Activated CD8-positive, alpha-beta T cell treated with anti-CD3 and anti-CD28 coated beads, Interleukin-2, amount 10 ng/mL, durations not matched to agents 7 days and 5 days (primary cell): ENCODE results near the gene PSME3. TPM values are rescaled to one million over a fixed set of nuclear protein-coding genes. Genes with fewer than 3 reads are reported as not detected.
"Not testable (repeated sequence)": the region's sequence is repeated elsewhere in the genome, so short reads cannot be mapped to it uniquely, and the experiment has no call there.

Source experiments
- ATAC-seq: fragments of 150-1000 bp; cut with Tn5 transposase; one replicate; pipeline ENCODE4 v1.10.0; 2021; ENCODE audit warnings: moderate library complexity
- CTCF ChIA-PET: fragments of 350-600 bp; sonication (Branson Sonifier 250); formaldehyde crosslinking; loops from one replicate; lab custom pipeline; 2021; ENCODE audit warnings: antibody characterized with exemption; lab: Charles Lee
- POLR2A ChIA-PET: fragments of 350-600 bp; sonication (Branson Sonifier 250); formaldehyde crosslinking; loops from one replicate; lab custom pipeline; 2021; ENCODE audit warnings: antibody characterized with exemption; lab: Charles Lee
- DNase-seq: peaks from one replicate; pipeline ENCODE4 v3.0.0-alpha.2; 2020
- H3K27ac Mint-ChIP-seq: one replicate; pipeline ENCODE4 v1.8.0; 2021; ENCODE audit warnings: mild to moderate bottlenecking, mixed read lengths
- H3K27me3 Mint-ChIP-seq: one replicate; pipeline ENCODE4 v1.8.0; 2021; ENCODE audit warnings: low read depth, mixed read lengths
- H3K36me3 Mint-ChIP-seq: one replicate; pipeline ENCODE4 v1.8.0; 2021; ENCODE audit warnings: low read depth, mixed read lengths
- H3K4me1 Mint-ChIP-seq: one replicate; pipeline ENCODE4 v1.8.0; 2021; ENCODE audit warnings: low read depth, mixed read lengths
- H3K4me3 Mint-ChIP-seq: one replicate; pipeline ENCODE4 v1.8.0; 2021; ENCODE audit warnings: mild to moderate bottlenecking, mixed read lengths
- H3K9me3 Mint-ChIP-seq: one replicate; pipeline ENCODE4 v1.8.0; 2022; ENCODE audit warnings: mixed read lengths; ENCODE audit not compliant: insufficient read depth
- total RNA-seq, 2 experiments: library from RNA; stranded (reverse); gene quantifications; one replicate each; pipeline ENCODE4 v1.2.3, GENCODE V29; 2021

Gene PSME3
- total RNA-seq, 2 experiments from 2014 or later: 141 to 145 TPM

GRCh38 chr17:42867694-42868261, 34.6 kb downstream of the PSME3 start:
- H3K27me3 Mint-ChIP-seq, POLR2A ChIA-PET, H3K27ac Mint-ChIP-seq, CTCF ChIA-PET, H3K4me1 Mint-ChIP-seq, H3K36me3 Mint-ChIP-seq, H3K4me3 Mint-ChIP-seq, H3K9me3 Mint-ChIP-seq, DNase-seq, ATAC-seq: not testable (repeated sequence)

GRCh38 chr17:42868338-42868737, 35.1 kb downstream of the PSME3 start:
- ATAC-seq (no peak), DNase-seq (no peak)
- Mint-ChIP-seq H3K36me3 (no peaks in the 10 kb centered on the region), H3K9me3 (no peaks in the 10 kb centered on the region), H3K4me3 (no peak overlapping the region), H3K27ac (no peak overlapping the region), H3K4me1 (no peaks in the 10 kb centered on the region), H3K27me3 (peaks cover 7% of the 10 kb centered on the region)
- POLR2A ChIA-PET: no interaction called here
- CTCF ChIA-PET: no interaction called here

- Mint-ChIP-seq H3K36me3 (no peaks in the 10 kb centered on the region), H3K27ac (no peak overlapping the region), H3K27me3 (peaks cover 9% of the 10 kb centered on the region), H3K4me1 (no peaks in the 10 kb centered on the region), H3K4me3 (no peak overlapping the region), H3K9me3 (no peaks in the 10 kb centered on the region)
- CTCF ChIA-PET: no interaction called here
- DNase-seq (no peak), ATAC-seq (no peak)
- POLR2A ChIA-PET: no interaction called here
Measured at GRCh38 chr17:42871647-42872046, 38.5 kb downstream of the PSME3 start.

- CTCF ChIA-PET: no interaction called here
- H3K9me3 Mint-ChIP-seq: no peaks in the 10 kb centered on the region
- H3K4me3 Mint-ChIP-seq: no peak overlapping the region
- H3K4me1 Mint-ChIP-seq: no peaks in the 10 kb centered on the region
- no peak for DNase-seq
- no peak overlapping the region for H3K27ac Mint-ChIP-seq
- POLR2A ChIA-PET: no interaction called here
- peaks cover 11% of the 10 kb centered on the region for H3K27me3 Mint-ChIP-seq
- ATAC-seq: no peak
- no peaks in the 10 kb centered on the region for H3K36me3 Mint-ChIP-seq
Measured at GRCh38 chr17:42872251-42872965, 39.2 kb downstream of the PSME3 start.

GRCh38 chr17:42873315-42873714, 40.1 kb downstream of the PSME3 start:
- Mint-ChIP-seq H3K27me3 (peaks cover 11% of the 10 kb centered on the region), H3K4me1 (no peaks in the 10 kb centered on the region), H3K36me3 (no peaks in the 10 kb centered on the region), H3K4me3 (no peak overlapping the region), H3K27ac (no peak overlapping the region), H3K9me3 (no peaks in the 10 kb centered on the region)
- DNase-seq: no peak
- POLR2A ChIA-PET: no interaction called here
- CTCF ChIA-PET: no interaction called here
- ATAC-seq: no peak

- H3K9me3 Mint-ChIP-seq, H3K36me3 Mint-ChIP-seq, H3K4me1 Mint-ChIP-seq, CTCF ChIA-PET, ATAC-seq, DNase-seq, POLR2A ChIA-PET, H3K27ac Mint-ChIP-seq, H3K4me3 Mint-ChIP-seq: not testable (repeated sequence)
- H3K27me3 Mint-ChIP-seq: peaks cover 11% of the 10 kb centered on the region
Measured at GRCh38 chr17:42873932-42874695, 40.9 kb downstream of the PSME3 start.

GRCh38 chr17:42877037-42877436, 43.8 kb downstream of the PSME3 start:
- Mint-ChIP-seq H3K36me3 (no peaks in the 10 kb centered on the region), H3K9me3 (no peaks in the 10 kb centered on the region), H3K27me3 (peaks cover 9% of the 10 kb centered on the region), H3K27ac (no peak overlapping the region), H3K4me3 (no peak overlapping the region), H3K4me1 (no peaks in the 10 kb centered on the region)
- ChIA-PET CTCF (no interaction called here), POLR2A (interaction anchor here (0.6 kb wide), 1 partner anchor 259 kb away, joined by 3 read pairs; no protein-coding TSS in a partner anchor)
- DNase-seq (no peak), ATAC-seq (no peak)

GRCh38 chr17:42878123-42878880, 45.1 kb downstream of the PSME3 start:
- DNase-seq: no peak
- POLR2A ChIA-PET: interaction anchor here (0.6 kb wide), 1 partner anchor 120 kb away, joined by 3 read pairs; no protein-coding TSS in a partner anchor
- CTCF ChIA-PET: no interaction called here
- Mint-ChIP-seq H3K4me3 (no peak overlapping the region), H3K9me3 (no peaks in the 10 kb centered on the region), H3K4me1 (no peaks in the 10 kb centered on the region), H3K27me3 (peaks cover 9% of the 10 kb centered on the region), H3K36me3 (no peaks in the 10 kb centered on the region), H3K27ac (no peak overlapping the region)
- ATAC-seq: no peak

- H3K27ac Mint-ChIP-seq: no peak overlapping the region
- no peak overlapping the region for H3K4me3 Mint-ChIP-seq
- ChIA-PET POLR2A (interaction anchor here (0.6 kb wide), 1 partner anchor 119 kb away, joined by 3 read pairs; no protein-coding TSS in a partner anchor), CTCF (interaction anchor here (0.9 kb wide), 1 partner anchor 59 kb away, joined by 3 read pairs; no protein-coding TSS in a partner anchor)
- no peaks in the 10 kb centered on the region for H3K9me3 Mint-ChIP-seq
- no peaks in the 10 kb centered on the region for H3K36me3 Mint-ChIP-seq
- DNase-seq (no peak), ATAC-seq (no peak)
- H3K4me1 Mint-ChIP-seq: no peaks in the 10 kb centered on the region
- H3K27me3 Mint-ChIP-seq: peaks cover 9% of the 10 kb centered on the region
Measured at GRCh38 chr17:42878924-42879595, 45.9 kb downstream of the PSME3 start.

GRCh38 chr17:42879596-42879985, 46.4 kb downstream of the PSME3 start:
- no peak overlapping the region for H3K27ac Mint-ChIP-seq
- no peaks in the 10 kb centered on the region for H3K4me1 Mint-ChIP-seq
- ATAC-seq (no peak), DNase-seq (no peak)
- peaks cover 9% of the 10 kb centered on the region for H3K27me3 Mint-ChIP-seq
- no peaks in the 10 kb centered on the region for H3K36me3 Mint-ChIP-seq
- ChIA-PET POLR2A (no interaction called here), CTCF (interaction anchor here (0.9 kb wide), 1 partner anchor 59 kb away, joined by 3 read pairs; no protein-coding TSS in a partner anchor)
- no peaks in the 10 kb centered on the region for H3K9me3 Mint-ChIP-seq
- no peak overlapping the region for H3K4me3 Mint-ChIP-seq

- Mint-ChIP-seq H3K27me3 (peaks cover 4% of the 10 kb centered on the region), H3K4me1 (no peaks in the 10 kb centered on the region), H3K9me3 (no peaks in the 10 kb centered on the region), H3K27ac (no peak overlapping the region), H3K36me3 (no peaks in the 10 kb centered on the region), H3K4me3 (no peak overlapping the region)
- CTCF ChIA-PET: no interaction called here
- no peak for DNase-seq
- POLR2A ChIA-PET: no interaction called here
- ATAC-seq: no peak
Measured at GRCh38 chr17:42880776-42881310, 47.6 kb downstream of the PSME3 start.
